ENCODE results near the gene HLA-DMA. TPM values are rescaled to one million over a fixed set of nuclear protein-coding genes. Genes with fewer than 3 reads are reported as not detected.
A peak's percentile ranks its signal among the peaks of the same experiment; 100 is the strongest.

HLA-DMA gene
- total and polyA plus RNA-seq, 2 of the 13 experiments (the other 11 are each of a cell fraction or from before 2014, with no cell fraction given), result 0.70 to 0.71 TPM

GRCh38 chr6:32970413-32971241 is 17.7 kb upstream of the HLA-DMA start (continued):
- TF ChIP-seq CBFB (CRISPR knock-in tag; IDR thresholded peaks at IDR 0.05) (no peak), TBX3 (IDR thresholded peaks at IDR 0.05; ENCODE audit: borderline replicate concordance) (no peak), ETS1 (CRISPR knock-in tag; IDR thresholded peaks at IDR 0.05) (no peak), POLR2G (IDR thresholded peaks at IDR 0.05; ENCODE audit: low read depth, low read length) (peak; percentile 8), EHMT2 (IDR thresholded peaks at IDR 0.05; ENCODE audit: borderline replicate concordance, low read depth, low read length) (no peak), SNAI1 (CRISPR knock-in tag; IDR thresholded peaks at IDR 0.05; ENCODE audit: borderline replicate concordance) (0 out of 2 replicates have a peak, but pooled peaks have one; percentile 51), ZBTB14 (CRISPR knock-in tag; IDR thresholded peaks at IDR 0.05) (no peak; the same call in 1 of the 2 replicates), NR2F1 (CRISPR knock-in tag; IDR thresholded peaks at IDR 0.05) (no peak; a peak in 1 of 4 replicates), ATF7-NPFF (CRISPR knock-in tag; IDR thresholded peaks at IDR 0.05; ENCODE audit: low read depth) (no peak), ZNF563 (CRISPR knock-in tag; IDR thresholded peaks at IDR 0.05) (peak; percentile 27; the same call in 1 of the 2 replicates), ZFP90 (CRISPR knock-in tag; IDR thresholded peaks at IDR 0.05; ENCODE audit: borderline replicate concordance) (peak; percentile 32; the same call in 1 of the 2 replicates), NR1H2 (CRISPR knock-in tag; IDR thresholded peaks at IDR 0.05; ENCODE audit: borderline replicate concordance, low read depth) (no peak), ELF1 (CRISPR knock-in tag; IDR thresholded peaks at IDR 0.05) (0 out of 2 replicates have a peak, but pooled peaks have one; percentile 10), ZNF501 (CRISPR knock-in tag; IDR thresholded peaks at IDR 0.05) (no peak), AHR (CRISPR knock-in tag; IDR thresholded peaks at IDR 0.05) (no peak), PCBP1 (IDR thresholded peaks at IDR 0.05; ENCODE audit: borderline replicate concordance, low read depth, low read length) (0 out of 2 replicates have a peak, but pooled peaks have one; percentile 79), PHF8 (CRISPR knock-in tag; IDR thresholded peaks at IDR 0.05) (no peak), THAP8 (CRISPR knock-in tag; IDR thresholded peaks at IDR 0.05; ENCODE audit: borderline replicate concordance) (no peak), FOXC1 (CRISPR knock-in tag; IDR thresholded peaks at IDR 0.05; ENCODE audit: borderline replicate concordance) (peak; percentile 70; the same call in 1 of the 2 replicates), ARID3A (IDR thresholded peaks at IDR 0.05; ENCODE audit: low read depth, low read length) (no peak), ZNF503 (CRISPR knock-in tag; IDR thresholded peaks at IDR 0.05) (no peak), DMAP1 (CRISPR knock-in tag; IDR thresholded peaks at IDR 0.05) (peak; percentile 55; the same call in 1 of the 2 replicates)
